Natural killer cell treated with Interleukin-12 subunit alpha and Interleukin-12 subunit beta and Interleukin-15 and Interleukin-18, amount 100 ng/mL, for 72 hours (primary cell): ENCODE results near the gene TSPAN3. TPM values are rescaled to one million over a fixed set of nuclear protein-coding genes. Genes with fewer than 3 reads are reported as not detected.

Experiments used
- total RNA-seq, 2 donors: library from RNA; stranded (reverse); gene quantifications; one replicate each; pipeline ENCODE4 v1.2.3, GENCODE V29; 2022

Gene TSPAN3
- total RNA-seq, 2 donors from 2014 or later: 49.3 to 54.9 TPM

Other genes with a start within 250 kb of the TSPAN3 start
- gene SCAPER, start 165.8 kb downstream of the TSPAN3 start, total RNA-seq: 10 to 100 TPM; 52.9 to 72.8 TPM
- gene RCN2, start 139.4 kb downstream of the TSPAN3 start, total RNA-seq: 10 to 100 TPM; 25.5 to 32.2 TPM
- 100 to 1,000 TPM; 161 to 167 TPM for gene PSTPIP1, start 76.0 kb downstream of the TSPAN3 start, total RNA-seq